ENCODE data around the gene CARS2.

GRCh38 chr13:110712849-110713641, 7.1 kb upstream of the CARS2 start:
- TF ChIP-seq CTCF (IDR thresholded peaks at IDR 0.05; ENCODE audit: borderline replicate concordance, extremely low read depth, low read length, poor library complexity, severe bottlenecking) (no peak), EZH2 (IDR thresholded peaks at IDR 0.05; ENCODE audit: borderline replicate concordance, low read depth, low read length, severe bottlenecking) (no peak)

Measured in DND-41 (cell line).